Measurements from ENCODE around the gene LAMC3.

LAMC3 gene

DNA sequence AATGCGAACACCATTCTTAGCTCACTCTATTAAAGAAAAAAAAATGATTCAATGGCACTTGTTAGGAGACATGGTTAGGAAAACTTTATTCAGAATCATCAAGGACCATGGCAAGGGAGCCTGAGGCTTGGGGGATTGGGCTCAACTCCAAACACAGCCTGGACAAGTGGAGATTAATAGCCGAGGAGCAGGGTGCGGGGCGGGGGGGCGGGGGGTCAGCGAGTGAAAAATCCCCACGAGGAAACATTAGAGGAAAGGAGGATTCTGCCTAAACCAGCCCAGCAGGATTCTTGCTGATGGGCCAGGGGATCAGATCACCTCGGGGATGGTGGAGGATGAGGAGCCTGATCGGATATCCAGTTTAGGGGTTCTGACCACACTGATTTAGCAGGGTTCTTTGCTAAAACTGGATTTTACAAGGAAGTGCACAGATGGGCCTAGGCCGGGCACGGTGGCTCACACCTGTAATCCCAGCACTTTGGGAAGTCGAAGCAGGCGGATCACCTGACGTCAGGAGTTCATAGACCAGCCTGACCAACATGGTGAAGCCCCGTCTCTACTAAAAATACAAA lies 45.6 kb upstream of the LAMC3 start:
- no peak for DNase-seq (ENCODE audit: low read depth)
- TF ChIP-seq, protein P1, sequence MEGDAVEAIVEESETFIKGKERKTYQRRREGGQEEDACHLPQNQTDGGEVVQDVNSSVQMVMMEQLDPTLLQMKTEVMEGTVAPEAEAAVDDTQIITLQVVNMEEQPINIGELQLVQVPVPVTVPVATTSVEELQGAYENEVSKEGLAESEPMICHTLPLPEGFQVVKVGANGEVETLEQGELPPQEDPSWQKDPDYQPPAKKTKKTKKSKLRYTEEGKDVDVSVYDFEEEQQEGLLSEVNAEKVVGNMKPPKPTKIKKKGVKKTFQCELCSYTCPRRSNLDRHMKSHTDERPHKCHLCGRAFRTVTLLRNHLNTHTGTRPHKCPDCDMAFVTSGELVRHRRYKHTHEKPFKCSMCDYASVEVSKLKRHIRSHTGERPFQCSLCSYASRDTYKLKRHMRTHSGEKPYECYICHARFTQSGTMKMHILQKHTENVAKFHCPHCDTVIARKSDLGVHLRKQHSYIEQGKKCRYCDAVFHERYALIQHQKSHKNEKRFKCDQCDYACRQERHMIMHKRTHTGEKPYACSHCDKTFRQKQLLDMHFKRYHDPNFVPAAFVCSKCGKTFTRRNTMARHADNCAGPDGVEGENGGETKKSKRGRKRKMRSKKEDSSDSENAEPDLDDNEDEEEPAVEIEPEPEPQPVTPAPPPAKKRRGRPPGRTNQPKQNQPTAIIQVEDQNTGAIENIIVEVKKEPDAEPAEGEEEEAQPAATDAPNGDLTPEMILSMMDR (IDR thresholded peaks at IDR 0.05; ENCODE audit: insufficient read depth, low read depth, low read length, missing control alignments) = no peak
- H3K4me3 ChIP-seq (ENCODE audit: low read length) = no peak overlapping the region

DNA sequence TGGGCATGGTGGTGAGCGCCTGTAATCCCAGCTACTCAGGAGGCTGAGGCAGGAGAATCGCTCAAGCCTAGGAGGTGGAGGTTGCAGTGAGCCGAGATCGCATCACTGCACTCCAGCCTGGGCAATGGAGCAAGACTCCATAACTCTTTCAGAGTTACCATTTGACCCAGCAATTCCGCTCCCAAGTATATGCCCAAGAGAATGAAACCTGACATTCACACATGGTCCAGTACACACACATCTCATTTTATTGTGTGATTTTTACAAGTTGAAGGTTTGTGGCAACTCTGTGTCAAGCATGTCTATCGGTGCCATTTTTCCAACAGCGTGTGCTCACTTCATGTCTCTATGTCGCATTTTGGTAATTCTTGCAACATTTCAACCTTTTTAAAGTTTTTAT lies 45.1 kb upstream of the LAMC3 start:
- no peak for DNase-seq (ENCODE audit: low read depth)
- no peak overlapping the region for H3K4me3 ChIP-seq (ENCODE audit: low read length)
- TF ChIP-seq, protein P1 (IDR thresholded peaks at IDR 0.05; ENCODE audit: insufficient read depth, low read depth, low read length, missing control alignments) = no peak

DNA sequence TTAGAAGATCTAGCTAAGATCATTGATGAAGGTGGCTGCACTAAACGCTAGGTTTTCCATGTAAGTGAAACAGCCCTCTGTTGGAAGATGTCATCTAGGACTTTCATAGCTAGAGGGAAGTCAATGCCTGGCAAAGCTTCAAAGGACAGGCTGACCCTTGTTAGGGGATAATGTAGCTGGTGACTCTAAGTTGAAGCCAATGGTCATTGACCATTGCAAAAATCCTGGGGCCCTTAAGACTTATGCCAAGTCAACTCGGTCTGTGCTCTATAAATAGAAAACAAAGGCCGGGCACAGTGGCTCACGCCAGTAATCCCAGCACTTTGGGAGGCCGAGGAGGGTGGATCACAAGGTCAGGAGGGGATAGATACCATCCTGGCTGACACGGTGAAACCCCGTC lies 43.3 kb upstream of the LAMC3 start:
- TF ChIP-seq, protein P1 (IDR thresholded peaks at IDR 0.05; ENCODE audit: insufficient read depth, low read depth, low read length, missing control alignments) = no peak
- H3K4me3 ChIP-seq (ENCODE audit: low read length) = no peak overlapping the region
- no peak for DNase-seq (ENCODE audit: low read depth)

DNA sequence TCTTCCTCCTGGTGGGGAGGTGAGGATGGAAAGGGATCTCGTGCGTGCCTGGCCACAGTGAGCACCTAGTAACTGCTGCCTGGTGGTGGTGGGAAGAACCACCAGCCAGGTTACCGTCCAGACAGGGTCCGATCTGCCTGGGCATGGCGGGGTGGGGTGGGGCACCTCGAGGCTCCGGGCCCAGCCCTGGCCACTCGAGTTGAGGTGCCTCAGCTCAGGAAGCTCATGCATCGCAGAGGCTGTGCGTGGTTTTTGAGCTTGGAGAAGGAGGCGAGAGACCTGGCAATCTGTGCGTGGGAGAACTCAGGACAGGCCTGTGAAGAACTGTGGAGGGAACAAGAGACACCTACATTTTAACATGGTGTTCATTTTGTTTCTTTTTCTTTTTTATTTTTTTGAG lies 38.9 kb upstream of the LAMC3 start:
- TF ChIP-seq, protein P1 (IDR thresholded peaks at IDR 0.05; ENCODE audit: insufficient read depth, low read depth, low read length, missing control alignments) = no peak
- no peak overlapping the region for H3K4me3 ChIP-seq (ENCODE audit: low read length)
- DNase-seq (ENCODE audit: low read depth) = no peak

DNA sequence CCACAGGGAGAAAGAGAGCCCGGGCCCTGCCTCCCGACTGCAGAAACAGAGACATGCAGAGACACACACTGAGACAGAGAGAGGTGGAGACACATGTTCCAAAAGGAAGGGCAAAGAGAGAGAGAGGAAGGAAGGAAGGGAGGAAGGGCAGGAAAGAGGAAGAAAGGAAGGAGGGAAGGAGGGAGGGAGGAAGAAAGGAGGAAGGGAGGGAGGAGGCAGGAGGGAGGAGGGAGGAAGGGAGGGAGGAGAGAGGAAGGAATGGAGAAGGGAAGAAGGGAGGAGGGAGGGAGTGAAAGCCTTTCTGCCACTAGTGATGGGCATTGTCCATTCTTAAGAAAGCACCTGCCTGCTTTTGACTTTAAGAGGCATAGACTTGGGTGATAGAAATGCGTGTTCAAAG lies 38.1 kb upstream of the LAMC3 start:
- H3K4me3 ChIP-seq (ENCODE audit: low read length) = no peak overlapping the region
- TF ChIP-seq, protein P1 (IDR thresholded peaks at IDR 0.05; ENCODE audit: insufficient read depth, low read depth, low read length, missing control alignments) = no peak
- no peak for DNase-seq (ENCODE audit: low read depth)

DNA sequence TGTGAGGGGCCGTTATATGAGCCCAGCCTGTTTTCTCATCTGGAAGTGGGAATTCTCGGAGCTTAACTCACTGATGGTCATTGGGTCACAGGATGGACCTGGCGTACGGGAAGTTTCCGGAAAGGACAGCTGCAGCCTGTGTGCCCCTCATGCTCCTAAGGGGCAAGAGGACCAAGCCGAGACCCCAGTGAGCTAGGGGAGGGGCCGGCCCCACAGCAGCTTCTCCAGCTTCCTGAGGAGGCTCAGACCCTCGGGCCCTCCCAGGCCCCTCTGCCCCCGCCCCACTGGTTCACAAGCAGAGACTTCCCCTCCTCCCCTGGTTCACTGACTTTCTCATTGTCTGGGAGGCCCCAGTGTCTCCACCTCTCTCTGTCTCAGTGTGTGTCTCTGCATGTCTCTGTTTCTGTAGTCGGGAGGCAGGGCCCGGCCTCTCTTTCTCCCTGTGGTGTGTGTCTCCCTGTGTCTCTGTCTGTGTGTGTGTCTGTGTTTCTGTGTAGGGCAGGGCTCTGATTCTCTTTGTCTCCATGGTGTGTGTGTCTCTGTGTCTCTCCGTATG lies 37.6 kb upstream of the LAMC3 start:
- H3K4me3 ChIP-seq (ENCODE audit: low read length) = no peak overlapping the region
- DNase-seq (ENCODE audit: low read depth) = no peak
- TF ChIP-seq, protein P1 (IDR thresholded peaks at IDR 0.05; ENCODE audit: insufficient read depth, low read depth, low read length, missing control alignments) = no peak

Data from epithelial cell of esophagus (primary cell).